Subcutaneous abdominal adipose tissue (tissue), 5 donors: Measurements from ENCODE around the gene RGS3.

ENCODE experiments used
- H3K27ac ChIP-seq: one replicate; pipeline ENCODE4 v1.7.0; 2013; ENCODE audit warnings: low read depth, mild to moderate bottlenecking, inconsistent platforms, low read length, moderate library complexity
- H3K27me3 ChIP-seq, 5 donors: one replicate each; pipeline ENCODE4 v1.7.0; 2013; ENCODE audit warnings: low read length in 5 of 5, inconsistent platforms in 1 of 5; ENCODE audit not compliant: control insufficient read depth in 5 of 5, insufficient read depth in 4 of 5
- H3K36me3 ChIP-seq, 5 donors: one replicate each; pipeline ENCODE4 v1.7.0; 2013; ENCODE audit warnings: low read length in 5 of 5; ENCODE audit not compliant: control insufficient read depth in 5 of 5, insufficient read depth in 5 of 5
- H3K4me1 ChIP-seq, 5 donors: one replicate each; pipeline ENCODE4 v1.7.0; 2013; ENCODE audit warnings: low read length in 5 of 5, mild to moderate bottlenecking in 3 of 5, moderate library complexity in 1 of 5; ENCODE audit not compliant: control insufficient read depth in 5 of 5, insufficient read depth in 5 of 5
- H3K4me3 ChIP-seq, 5 donors: one replicate each; pipeline ENCODE4 v1.7.0; 2013; ENCODE audit warnings: low read length in 5 of 5, low read depth in 1 of 5
- H3K9ac ChIP-seq, 5 donors: one replicate each; pipeline ENCODE4 v1.7.0; 2013; ENCODE audit warnings: low read length in 5 of 5, mild to moderate bottlenecking in 4 of 5, moderate library complexity in 3 of 5
- H3K9me3 ChIP-seq, 5 donors: one replicate each; pipeline ENCODE4 v1.7.0; 2013; ENCODE audit warnings: low read length in 5 of 5; ENCODE audit not compliant: control insufficient read depth in 5 of 5
- donor health status: healthy.
- donor health status: healthy.
- donor health status: healthy.
- donor health status: healthy.
- donor health status: healthy.

RGS3 gene

DNA sequence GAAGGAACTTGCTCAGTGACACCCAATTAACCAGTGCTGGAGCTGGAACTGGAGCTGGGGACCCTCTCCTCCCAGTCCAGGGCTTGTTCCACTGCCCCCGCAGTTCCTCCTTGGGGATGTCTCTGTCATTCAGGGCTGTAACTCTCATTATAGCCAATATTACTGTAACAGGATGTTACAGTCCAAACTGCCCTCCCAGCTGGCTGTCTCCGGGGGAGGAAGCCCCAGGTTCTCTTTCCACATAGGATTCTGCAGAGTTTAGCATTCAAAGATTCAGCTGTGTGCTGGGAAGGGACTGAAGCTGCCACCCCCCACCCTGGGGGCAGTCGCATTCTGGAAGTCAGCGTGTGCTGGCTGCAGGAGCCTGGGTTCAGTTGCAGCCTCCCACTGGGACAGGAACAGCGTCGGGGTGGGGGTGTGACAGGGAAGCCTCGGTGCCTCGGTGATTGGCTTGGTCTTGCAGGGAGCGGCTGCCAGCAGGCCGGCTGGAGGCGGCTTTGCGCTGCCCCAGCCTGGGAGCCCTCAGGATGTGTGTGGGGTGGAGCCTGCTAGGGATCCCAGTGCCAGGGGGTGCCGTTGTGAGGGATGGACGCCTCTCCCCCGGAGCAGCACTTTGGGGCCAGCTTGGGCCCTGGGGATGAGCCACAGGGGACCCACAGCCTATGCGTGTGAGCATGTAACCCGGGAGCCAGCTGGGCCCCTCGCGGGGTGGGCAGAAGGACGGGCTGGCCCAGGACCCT is 101.1 kb downstream of the RGS3 start:
- Histone ChIP-seq H3K36me3 (peaks cover 0 to 2% (median 0%) of the 10 kb centered on the region in 5 donors), H3K9me3 (no peaks in the 10 kb centered on the region), H3K27ac (no peak overlapping the region), H3K9ac (peak overlapping the region in 2 of 5 donors; percentile 37 to 45), H3K4me1 (peaks cover 11 to 68% (median 36%) of the 10 kb centered on the region in 5 donors), H3K4me3 (peak overlapping the region; percentile 28 to 59 (median 57)), H3K27me3 (peaks cover 0 to 3% (median 0%) of the 10 kb centered on the region in 5 donors)

DNA sequence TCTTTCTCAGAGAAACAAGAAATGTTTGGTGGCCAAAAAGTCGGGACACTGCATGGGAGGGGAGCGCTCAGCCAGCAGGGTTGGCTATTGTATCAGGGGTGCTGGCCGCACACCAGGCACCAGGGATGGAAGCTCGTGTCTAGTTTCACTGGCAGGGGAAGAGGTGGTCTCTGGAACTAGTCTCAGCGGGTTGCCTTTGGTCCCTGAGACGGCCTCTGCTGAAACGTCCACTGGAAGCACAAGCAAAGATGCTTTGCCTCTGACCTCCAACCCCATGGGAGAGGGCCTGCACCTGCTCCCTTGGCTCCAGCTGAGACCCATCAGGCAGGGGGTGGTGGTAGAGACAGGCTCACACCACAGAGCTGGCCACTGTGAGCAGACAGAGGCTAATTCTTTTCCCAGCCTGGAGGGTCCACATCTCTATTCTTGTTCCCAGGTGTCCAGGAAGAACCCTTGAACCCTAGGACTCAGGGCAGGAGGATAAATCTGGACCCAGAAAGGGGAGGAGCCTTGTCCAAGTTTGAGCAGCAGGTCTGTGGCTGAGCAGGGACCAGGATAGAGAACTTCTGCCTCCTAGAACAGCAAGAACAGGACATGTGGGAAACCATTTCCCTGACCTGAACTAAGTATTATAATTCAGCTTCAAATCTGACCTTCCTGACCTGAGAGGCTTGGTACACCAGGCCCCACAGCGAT is 102.6 kb downstream of the RGS3 start:
- Histone ChIP-seq H3K9ac (no peak overlapping the region), H3K27me3 (peaks cover 0 to 3% (median 0%) of the 10 kb centered on the region in 5 donors), H3K27ac (no peak overlapping the region), H3K4me1 (peaks cover 11 to 61% (median 36%) of the 10 kb centered on the region in 5 donors), H3K9me3 (no peaks in the 10 kb centered on the region), H3K4me3 (no peak overlapping the region), H3K36me3 (peaks cover 0 to 2% (median 0%) of the 10 kb centered on the region in 5 donors)

DNA sequence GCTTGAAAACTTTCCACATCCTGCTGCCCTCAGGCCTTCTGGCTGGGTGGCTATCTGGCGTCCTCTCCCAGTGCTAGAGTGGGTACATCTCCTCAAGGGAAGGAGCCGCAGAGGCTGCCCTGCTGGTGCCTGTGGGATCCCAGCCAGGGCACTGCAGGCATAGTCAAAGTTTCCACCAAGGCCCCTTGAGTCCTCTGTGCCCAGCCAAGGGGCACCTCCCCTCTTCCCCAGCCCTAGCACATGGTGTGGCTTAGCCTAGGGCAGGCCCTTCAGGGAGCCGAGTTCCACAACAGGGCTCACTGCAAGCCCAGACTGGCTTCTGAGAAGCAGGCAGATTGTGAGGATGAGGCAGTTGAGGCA is 103.2 kb downstream of the RGS3 start:
- H3K4me1 ChIP-seq: peaks cover 11 to 61% (median 36%) of the 10 kb centered on the region in 5 donors
- H3K4me3 ChIP-seq: no peak overlapping the region
- no peak overlapping the region for H3K27ac ChIP-seq

DNA sequence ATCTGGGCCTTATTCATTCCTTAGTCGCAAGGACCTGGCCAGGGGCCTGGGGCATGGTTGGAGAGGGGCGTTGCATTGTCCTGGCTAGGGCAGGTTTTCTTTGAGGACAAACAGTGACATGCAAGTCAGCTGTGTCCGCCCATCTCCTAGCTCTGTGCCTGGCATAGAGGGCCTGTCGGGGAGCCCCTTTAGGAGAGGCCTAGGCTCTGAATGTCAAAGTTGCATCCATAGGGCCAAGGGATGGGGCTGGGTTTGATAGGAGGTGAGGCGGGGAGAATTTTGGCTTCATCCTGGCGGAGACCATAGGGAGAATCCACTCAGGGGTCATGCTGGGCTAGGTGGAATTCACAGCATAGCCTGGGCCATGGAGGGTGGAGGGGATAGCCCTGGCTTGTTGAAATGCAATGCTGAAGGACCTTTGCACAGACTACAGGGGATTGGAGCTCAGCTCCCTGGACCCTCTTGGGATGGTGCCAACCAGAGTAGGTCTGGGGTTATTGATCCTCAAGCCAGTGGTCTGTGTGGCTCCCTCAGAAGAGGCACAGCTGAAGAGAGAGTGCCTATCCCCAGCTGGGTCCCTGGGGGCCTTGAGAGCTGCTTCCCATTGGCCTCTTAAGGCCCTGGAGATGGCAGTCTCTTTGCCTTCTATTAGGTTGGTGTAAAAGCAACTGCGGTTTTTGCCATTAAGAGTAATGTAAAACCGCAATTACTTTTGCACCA is 104.0 kb downstream of the RGS3 start:
- H3K9ac ChIP-seq: no peak overlapping the region
- peaks cover 11 to 61% (median 36%) of the 10 kb centered on the region in 5 donors for H3K4me1 ChIP-seq
- peaks cover 0 to 3% (median 0%) of the 10 kb centered on the region in 5 donors for H3K27me3 ChIP-seq
- no peak overlapping the region for H3K27ac ChIP-seq
- H3K4me3 ChIP-seq: no peak overlapping the region
- no peaks in the 10 kb centered on the region for H3K9me3 ChIP-seq
- H3K36me3 ChIP-seq: peaks cover 0 to 2% (median 0%) of the 10 kb centered on the region in 5 donors

More for the DNA sequence above, 103.2 kb downstream of the RGS3 start:
- no peaks in the 10 kb centered on the region for H3K9me3 ChIP-seq
- no peak overlapping the region for H3K9ac ChIP-seq
- peaks cover 0 to 3% (median 0%) of the 10 kb centered on the region in 5 donors for H3K27me3 ChIP-seq
- peaks cover 0 to 2% (median 0%) of the 10 kb centered on the region in 5 donors for H3K36me3 ChIP-seq

DNA sequence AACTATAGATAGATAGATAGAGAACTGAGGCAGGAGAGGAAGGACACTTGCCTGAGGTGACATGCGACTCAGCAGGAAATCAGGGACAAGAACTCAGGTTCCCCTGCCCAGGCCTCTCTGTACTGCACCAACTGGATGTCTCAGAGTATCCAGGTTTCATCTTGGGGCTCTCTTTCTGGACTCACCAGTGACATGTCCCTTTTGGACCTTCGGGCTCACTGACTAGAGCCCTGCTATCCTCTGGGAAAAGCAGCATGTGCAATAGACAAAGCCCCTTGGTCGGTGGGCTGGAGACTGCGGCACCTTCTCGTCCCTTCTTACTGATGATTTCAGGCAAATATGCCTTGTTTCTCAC is 104.5 kb downstream of the RGS3 start:
- Histone ChIP-seq H3K9me3 (no peaks in the 10 kb centered on the region), H3K36me3 (peaks cover 0 to 2% (median 0%) of the 10 kb centered on the region in 5 donors), H3K4me1 (peaks cover 9 to 58% (median 36%) of the 10 kb centered on the region in 5 donors), H3K9ac (no peak overlapping the region), H3K27me3 (peaks cover 0 to 3% (median 0%) of the 10 kb centered on the region in 5 donors), H3K4me3 (no peak overlapping the region), H3K27ac (no peak overlapping the region)

DNA sequence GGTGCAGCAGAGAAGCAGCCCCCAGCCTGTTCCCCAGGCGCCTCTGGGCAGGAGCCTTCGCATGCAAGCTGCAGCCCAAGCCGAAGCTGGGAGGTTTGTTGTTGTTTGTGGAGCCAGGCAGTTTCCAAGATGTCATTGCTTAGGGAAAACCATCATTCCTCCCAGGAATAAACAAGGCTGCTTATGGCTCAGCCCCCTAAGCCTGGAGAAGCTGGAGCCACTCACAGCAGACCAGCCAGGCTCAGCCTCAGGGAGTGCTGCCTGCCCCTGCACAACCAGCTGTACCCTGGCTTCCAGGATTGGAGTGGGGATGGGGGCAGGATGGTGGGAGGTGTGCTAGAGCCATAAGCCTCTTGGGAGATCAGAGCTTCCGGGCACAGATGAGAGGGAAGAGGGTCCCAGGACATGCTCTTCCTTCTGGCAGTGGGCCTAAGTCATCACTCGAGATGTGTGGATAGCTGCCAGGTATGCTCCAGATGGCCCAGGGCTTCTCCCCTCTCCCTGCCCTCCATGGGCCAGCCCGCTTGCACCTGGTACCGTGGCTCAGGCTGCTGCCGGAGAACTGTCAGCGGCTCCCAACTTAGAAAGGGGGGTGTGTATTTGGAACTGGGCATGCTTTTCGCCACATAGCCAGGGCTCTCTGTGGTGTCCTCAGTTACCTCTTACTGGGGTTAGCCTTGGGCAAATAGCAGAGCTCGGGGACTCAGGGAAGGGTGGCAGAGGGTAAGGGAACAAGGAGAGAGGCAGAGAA is 105.2 kb downstream of the RGS3 start:
- Histone ChIP-seq H3K4me3 (no peak overlapping the region), H3K27ac (no peak overlapping the region), H3K4me1 (peaks cover 9 to 57% (median 36%) of the 10 kb centered on the region in 5 donors), H3K9me3 (no peaks in the 10 kb centered on the region), H3K9ac (no peak overlapping the region), H3K36me3 (peaks cover 0 to 2% (median 0%) of the 10 kb centered on the region in 5 donors), H3K27me3 (peaks cover 0 to 3% (median 0%) of the 10 kb centered on the region in 5 donors)

DNA sequence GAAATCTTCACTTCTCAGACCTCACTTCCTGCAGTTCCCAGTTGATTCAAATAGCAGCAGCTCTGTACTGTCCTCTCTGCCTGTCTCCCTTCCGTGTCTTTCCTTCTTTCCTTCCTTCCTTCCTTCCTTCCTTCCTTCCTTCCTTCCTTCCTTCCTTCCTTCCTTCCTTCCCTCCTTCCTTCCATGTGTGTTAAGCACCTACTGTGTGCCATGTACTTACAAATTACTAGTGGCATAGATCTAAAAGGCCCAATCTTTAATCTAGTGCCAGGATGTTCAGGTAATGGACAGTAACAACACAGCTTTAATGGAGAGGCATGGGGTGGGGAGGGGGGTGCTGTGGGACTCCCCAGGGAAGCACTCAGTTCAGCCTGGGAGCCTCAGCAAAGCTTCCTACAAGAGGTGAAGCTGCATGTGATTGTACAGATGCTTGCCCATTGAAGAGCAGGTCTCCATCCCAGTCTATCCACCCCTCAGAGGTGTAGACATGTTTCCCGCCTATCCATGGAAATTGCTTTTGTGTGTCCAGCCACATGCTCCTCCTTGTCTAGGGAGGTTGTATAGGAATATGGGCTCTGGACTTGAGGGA is 106.0 kb downstream of the RGS3 start:
- no peak overlapping the region for H3K4me3 ChIP-seq
- no peak overlapping the region for H3K9ac ChIP-seq
- H3K27ac ChIP-seq: no peak overlapping the region
- H3K4me1 ChIP-seq: peaks cover 4 to 56% (median 31%) of the 10 kb centered on the region in 5 donors
- H3K9me3 ChIP-seq: no peaks in the 10 kb centered on the region
- peaks cover 0 to 2% (median 0%) of the 10 kb centered on the region in 5 donors for H3K36me3 ChIP-seq
- peaks cover 0 to 3% (median 0%) of the 10 kb centered on the region in 5 donors for H3K27me3 ChIP-seq

DNA sequence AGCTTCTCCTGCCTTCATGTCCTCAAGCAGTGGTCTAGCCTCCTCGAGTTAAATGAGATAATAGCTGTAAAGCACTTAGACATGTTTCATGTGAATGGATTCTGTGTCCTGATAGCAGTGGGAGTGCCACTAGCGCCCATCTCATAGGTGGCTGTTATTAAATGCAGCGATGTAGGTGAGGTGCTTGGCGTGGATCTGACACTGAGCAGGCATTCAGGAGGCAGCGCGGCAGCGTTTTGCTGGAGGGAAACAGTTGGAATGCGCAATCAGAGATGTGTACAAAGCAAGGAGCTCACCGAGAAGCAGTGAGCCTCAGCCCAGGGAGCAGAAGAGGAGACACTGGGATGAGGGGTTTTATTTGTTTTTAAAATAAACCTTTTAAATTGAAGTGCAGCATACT is 106.6 kb downstream of the RGS3 start:
- no peak overlapping the region for H3K4me3 ChIP-seq
- peaks cover 0 to 3% (median 0%) of the 10 kb centered on the region in 5 donors for H3K27me3 ChIP-seq
- H3K9ac ChIP-seq: no peak overlapping the region
- no peaks in the 10 kb centered on the region for H3K9me3 ChIP-seq
- peaks cover 3 to 52% (median 26%) of the 10 kb centered on the region in 5 donors for H3K4me1 ChIP-seq
- H3K36me3 ChIP-seq: peaks cover 0 to 2% (median 0%) of the 10 kb centered on the region in 5 donors
- H3K27ac ChIP-seq: no peak overlapping the region
